ENCODE measurements around the gene PIH1D2. TPM values are rescaled to one million over a fixed set of nuclear protein-coding genes. Genes with fewer than 3 reads are reported as not detected.

The PIH1D2 gene
- total and polyA plus RNA-seq, 9 of the 15 experiments (the other 6 are each of a cell fraction or from before 2014, with no cell fraction given) = 1.5 to 5.4 (median 3.0) TPM

GRCh38 chr11:112086422-112087191, 12.8 kb upstream of the PIH1D2 start, which contains the start of the genes SDHD and TIMM8B (continued):
- TF ChIP-seq CEBPG (CRISPR knock-in tag; IDR thresholded peaks at IDR 0.05) (no peak), CEBPG (tag; conservative IDR thresholded peaks at IDR 0.05 in 1 of 2, IDR thresholded peaks at IDR 0.05 in 1 of 2) (no peak), ZNF79 (CRISPR knock-in tag; IDR thresholded peaks at IDR 0.05; ENCODE audit: low read depth) (no peak), TAF1 (IDR thresholded peaks at IDR 0.05; ENCODE audit: control insufficient read depth, extremely low read depth, insufficient read depth, low read length, severe bottlenecking) (peak; percentile 94), ZNF146 (CRISPR knock-in tag; IDR thresholded peaks at IDR 0.05; ENCODE audit: unreplicated experiment) (no peak), ZNF431 (CRISPR knock-in tag; IDR thresholded peaks at IDR 0.05) (peak; percentile 15; the same call in 1 of the 2 replicates), EP400 (IDR thresholded peaks at IDR 0.05) (peak; percentile 93), HNRNPUL1 (IDR thresholded peaks at IDR 0.05; ENCODE audit: low read length) (no peak), RBM14 (IDR thresholded peaks at IDR 0.05; ENCODE audit: borderline replicate concordance, insufficient read depth, low read depth, low read length) (no peak), ILF3 (IDR thresholded peaks at IDR 0.05; ENCODE audit: borderline replicate concordance) (no peak), PYGO2 (tag; IDR thresholded peaks at IDR 0.05) (no peak), PTTG1 (tag; IDR thresholded peaks at IDR 0.05; ENCODE audit: low read depth) (no peak), ZNF589 (CRISPR knock-in tag; IDR thresholded peaks at IDR 0.05; ENCODE audit: low read depth) (no peak), ADNP (tag; IDR thresholded peaks at IDR 0.05) (no peak), SETDB1 (IDR thresholded peaks at IDR 0.05; ENCODE audit: low read length) (no peak), NFE2L1 (tag; IDR thresholded peaks at IDR 0.05; ENCODE audit: borderline replicate concordance, low read depth) (no peak), ZNF318 (IDR thresholded peaks at IDR 0.05; ENCODE audit: borderline replicate concordance in 1 of 2, low read depth in 1 of 2) (no peak), EWSR1 (IDR thresholded peaks at IDR 0.05; ENCODE audit: borderline replicate concordance, low read depth, partially characterized antibody) (no peak), ZEB2 (IDR thresholded peaks at IDR 0.05) (peak; percentile 51; the same call in 1 of the 2 replicates), ZNF23 (CRISPR knock-in tag; IDR thresholded peaks at IDR 0.05) (no peak), PML (IDR thresholded peaks at IDR 0.05; ENCODE audit: low read length) (peak; percentile 73)
